ENCODE results near the gene CNN2. TPM values are rescaled to one million over a fixed set of nuclear protein-coding genes. Genes with fewer than 3 reads are reported as not detected.

CNN2 gene
- total and polyA plus RNA-seq, 4 donors: 26.3 to 43.4 (median 38.0) TPM

DNA sequence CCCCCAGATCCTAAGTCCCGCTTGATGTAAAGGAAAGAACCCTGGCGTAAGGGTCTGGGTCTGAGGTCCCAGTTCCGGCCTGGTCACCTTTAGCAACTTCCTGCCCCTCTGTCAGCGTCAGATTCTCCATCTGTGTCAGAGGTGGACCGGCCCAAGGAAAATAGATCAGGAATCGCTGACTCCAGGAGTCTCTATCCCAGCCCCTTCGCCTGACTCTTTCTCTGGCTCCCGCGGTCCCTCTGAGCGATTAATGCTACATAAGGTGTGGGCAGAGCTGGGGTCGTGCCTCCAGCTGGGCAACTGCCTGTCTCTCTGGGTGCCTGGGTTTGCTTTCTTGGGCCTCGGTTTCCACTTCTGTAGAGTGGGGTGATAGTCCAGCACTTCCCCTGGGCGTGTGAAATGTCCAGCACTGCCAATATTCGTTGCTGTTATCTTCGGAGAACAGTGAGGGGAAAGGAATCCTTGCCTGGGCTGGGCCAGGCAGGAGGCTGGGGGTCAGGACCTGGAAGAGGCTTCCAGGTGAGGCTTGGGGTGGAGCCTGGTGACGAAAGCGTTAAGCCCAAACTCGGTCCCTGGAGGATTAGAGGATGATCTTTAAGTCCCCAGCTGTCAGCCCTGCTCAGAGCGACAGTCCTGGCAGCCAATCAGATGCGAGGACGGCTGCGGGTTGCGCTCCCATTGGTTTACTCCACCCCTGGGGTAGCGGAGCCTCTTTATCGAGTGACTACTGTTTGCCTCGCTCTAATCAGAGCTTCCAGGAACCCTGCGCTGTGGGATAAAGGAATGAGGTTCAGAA lies 14.3 kb downstream of the CNN2 start:
- Histone ChIP-seq H3K4me3 (ENCODE audit: low read depth, low read length) (peak overlapping the region; percentile 68), H3K9me3 (ENCODE audit: control insufficient read depth, insufficient read depth, low read length) (no peaks in the 10 kb centered on the region), H3K36me3 (ENCODE audit: control insufficient read depth, insufficient read depth, low read length) (peaks cover 48% of the 10 kb centered on the region), H3K27me3 (ENCODE audit: control insufficient read depth, insufficient read depth, low read length) (no peaks in the 10 kb centered on the region), H3K4me1 (ENCODE audit: control insufficient read depth, insufficient read depth, low read length) (peaks cover 38% of the 10 kb centered on the region), H3K27ac (ENCODE audit: low read depth, low read length) (no peak overlapping the region)
- peak; percentile 57 to 97 (median 83) for DNase-seq (ENCODE audit: low read depth in 4 of 6, low spot score in 6 of 6)
- WGBS (ENCODE audit: insufficient coverage): 2% methylated on average over 27 of the region's 27 CpGs

GRCh38 chr19:1041272-1041834 lies 14.9 kb downstream of the CNN2 start:
- peaks cover 48% of the 10 kb centered on the region for H3K36me3 ChIP-seq (ENCODE audit: control insufficient read depth, insufficient read depth, low read length)
- H3K4me3 ChIP-seq (ENCODE audit: low read depth, low read length): peak overlapping the region; percentile 68
- H3K9me3 ChIP-seq (ENCODE audit: control insufficient read depth, insufficient read depth, low read length): no peaks in the 10 kb centered on the region
- no peak overlapping the region for H3K27ac ChIP-seq (ENCODE audit: low read depth, low read length)
- peaks cover 38% of the 10 kb centered on the region for H3K4me1 ChIP-seq (ENCODE audit: control insufficient read depth, insufficient read depth, low read length)
- DNase-seq (ENCODE audit: low read depth in 4 of 6, low spot score in 6 of 6): no peak
- whole genome bisulfite sequencing (ENCODE audit: insufficient coverage): 36% methylated on average over 22 of the region's 26 CpGs
- no peaks in the 10 kb centered on the region for H3K27me3 ChIP-seq (ENCODE audit: control insufficient read depth, insufficient read depth, low read length)

DNA sequence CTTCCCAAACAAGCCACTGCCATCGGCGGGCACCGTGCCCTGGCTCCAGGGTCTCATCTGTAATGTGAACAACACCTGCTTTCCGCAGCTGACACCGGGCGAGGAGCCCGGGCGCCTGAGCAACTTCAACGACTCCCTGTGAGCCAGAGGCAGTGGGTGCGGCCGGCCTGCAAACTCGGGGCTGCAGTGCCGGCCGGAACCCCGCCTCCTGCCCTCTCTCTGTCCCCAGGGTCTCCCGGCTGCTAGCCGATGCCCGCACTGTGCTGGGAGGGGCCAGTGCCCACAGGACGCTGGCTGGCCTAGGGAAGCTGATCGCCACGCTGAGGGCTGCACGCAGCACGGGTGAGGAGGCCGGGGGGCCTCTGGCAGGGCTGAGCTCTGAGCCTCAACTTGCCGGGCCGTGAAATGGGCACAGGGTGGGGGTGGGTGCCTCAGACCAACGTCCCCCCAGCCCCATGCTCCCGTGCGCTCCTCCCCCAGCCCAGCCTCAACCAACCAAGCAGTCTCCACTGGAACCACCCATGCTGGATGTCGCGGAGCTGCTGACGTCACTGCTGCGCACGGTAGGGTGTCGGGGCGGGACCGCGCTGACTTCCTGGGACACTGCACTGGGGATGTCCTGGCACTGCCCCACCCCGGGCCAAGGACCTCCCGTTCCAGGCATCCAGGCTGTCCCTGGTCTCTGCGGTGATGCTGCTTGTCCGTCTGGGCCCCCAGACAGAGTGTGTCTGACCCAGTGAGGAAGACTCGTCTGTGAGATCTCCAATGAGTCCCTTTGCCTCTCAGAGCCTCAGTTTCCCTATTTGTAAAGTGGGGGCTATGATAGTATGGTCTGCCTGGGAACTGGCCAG lies 15.7 kb downstream of the CNN2 start:
- peaks cover 50% of the 10 kb centered on the region for H3K36me3 ChIP-seq (ENCODE audit: control insufficient read depth, insufficient read depth, low read length)
- H3K4me1 ChIP-seq (ENCODE audit: control insufficient read depth, insufficient read depth, low read length): peaks cover 38% of the 10 kb centered on the region
- no peaks in the 10 kb centered on the region for H3K27me3 ChIP-seq (ENCODE audit: control insufficient read depth, insufficient read depth, low read length)
- 65% methylated on average over 40 of the region's 43 CpGs for WGBS (ENCODE audit: insufficient coverage)
- DNase-seq (ENCODE audit: low read depth in 4 of 6, low spot score in 6 of 6): no peak
- no peak overlapping the region for H3K4me3 ChIP-seq (ENCODE audit: low read depth, low read length)
- H3K9me3 ChIP-seq (ENCODE audit: control insufficient read depth, insufficient read depth, low read length): no peaks in the 10 kb centered on the region
- no peak overlapping the region for H3K27ac ChIP-seq (ENCODE audit: low read depth, low read length)

DNA sequence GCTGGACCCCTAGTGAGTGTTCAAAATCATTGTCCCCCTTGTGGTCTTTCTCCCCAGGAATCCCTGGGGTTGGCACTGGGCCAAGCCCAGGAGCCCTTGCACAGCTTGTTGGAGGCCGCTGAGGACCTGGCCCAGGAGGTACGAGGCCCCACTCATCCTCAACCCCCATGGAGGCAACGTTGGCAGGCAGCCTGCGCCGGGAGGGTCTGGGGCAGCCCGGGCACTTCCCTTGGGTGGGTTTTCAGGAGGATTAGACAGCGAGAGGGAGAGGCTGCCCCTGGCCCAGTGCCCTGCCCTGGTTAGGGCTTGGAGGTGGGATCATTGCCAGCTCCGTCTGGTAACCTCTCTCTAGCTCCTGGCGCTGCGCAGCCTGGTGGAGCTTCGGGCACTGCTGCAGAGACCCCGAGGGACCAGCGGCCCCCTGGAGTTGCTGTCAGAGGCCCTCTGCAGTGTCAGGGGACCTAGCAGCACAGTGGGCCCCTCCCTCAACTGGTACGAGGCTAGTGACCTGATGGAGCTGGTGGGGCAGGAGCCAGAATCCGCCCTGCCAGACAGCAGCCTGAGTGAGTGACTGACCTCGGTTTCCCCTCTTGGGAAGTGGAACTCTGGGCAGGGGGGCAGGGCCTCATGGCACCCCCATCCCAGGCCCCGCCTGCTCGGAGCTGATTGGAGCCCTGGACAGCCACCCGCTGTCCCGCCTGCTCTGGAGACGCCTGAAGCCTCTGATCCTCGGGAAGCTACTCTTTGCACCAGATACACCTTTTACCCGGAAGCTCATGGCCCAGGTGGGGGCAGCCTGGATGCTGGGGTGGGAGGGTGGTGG lies 16.5 kb downstream of the CNN2 start:
- DNase-seq (ENCODE audit: low read depth in 4 of 6, low spot score in 6 of 6): peak in 1 of 6 donors; percentile 16
- H3K36me3 ChIP-seq (ENCODE audit: control insufficient read depth, insufficient read depth, low read length): peaks cover 54% of the 10 kb centered on the region
- H3K27ac ChIP-seq (ENCODE audit: low read depth, low read length): no peak overlapping the region
- no peaks in the 10 kb centered on the region for H3K27me3 ChIP-seq (ENCODE audit: control insufficient read depth, insufficient read depth, low read length)
- H3K4me1 ChIP-seq (ENCODE audit: control insufficient read depth, insufficient read depth, low read length): peaks cover 37% of the 10 kb centered on the region
- H3K4me3 ChIP-seq (ENCODE audit: low read depth, low read length): no peak overlapping the region
- WGBS (ENCODE audit: insufficient coverage): 51% methylated on average over 16 of the region's 23 CpGs
- no peaks in the 10 kb centered on the region for H3K9me3 ChIP-seq (ENCODE audit: control insufficient read depth, insufficient read depth, low read length)

DNA sequence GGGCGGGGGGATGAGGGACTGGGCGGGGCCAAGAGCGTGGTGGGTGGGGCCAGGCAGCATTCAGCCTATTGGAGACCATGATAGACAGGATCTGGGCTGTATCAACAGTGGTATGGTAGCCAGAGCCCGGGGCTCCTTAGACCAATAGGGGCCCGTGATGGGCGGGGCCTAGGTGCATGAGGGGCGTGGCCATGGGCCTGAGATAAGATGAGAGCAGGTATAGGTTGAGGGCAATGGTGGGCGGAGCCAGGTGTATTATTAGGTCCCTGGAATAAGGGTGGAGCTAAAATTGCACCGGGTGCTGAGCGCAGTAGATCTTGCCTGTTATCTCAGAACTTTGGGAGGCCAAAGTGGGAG lies 18.8 kb downstream of the CNN2 start:
- H3K36me3 ChIP-seq (ENCODE audit: control insufficient read depth, insufficient read depth, low read length): peaks cover 57% of the 10 kb centered on the region
- 83% methylated on average over 10 of the region's 10 CpGs for WGBS (ENCODE audit: insufficient coverage)
- H3K4me3 ChIP-seq (ENCODE audit: low read depth, low read length): no peak overlapping the region
- no peaks in the 10 kb centered on the region for H3K27me3 ChIP-seq (ENCODE audit: control insufficient read depth, insufficient read depth, low read length)
- peaks cover 24% of the 10 kb centered on the region for H3K4me1 ChIP-seq (ENCODE audit: control insufficient read depth, insufficient read depth, low read length)
- DNase-seq (ENCODE audit: low read depth in 4 of 6, low spot score in 6 of 6): no peak
- no peaks in the 10 kb centered on the region for H3K9me3 ChIP-seq (ENCODE audit: control insufficient read depth, insufficient read depth, low read length)
- no peak overlapping the region for H3K27ac ChIP-seq (ENCODE audit: low read depth, low read length)

DNA sequence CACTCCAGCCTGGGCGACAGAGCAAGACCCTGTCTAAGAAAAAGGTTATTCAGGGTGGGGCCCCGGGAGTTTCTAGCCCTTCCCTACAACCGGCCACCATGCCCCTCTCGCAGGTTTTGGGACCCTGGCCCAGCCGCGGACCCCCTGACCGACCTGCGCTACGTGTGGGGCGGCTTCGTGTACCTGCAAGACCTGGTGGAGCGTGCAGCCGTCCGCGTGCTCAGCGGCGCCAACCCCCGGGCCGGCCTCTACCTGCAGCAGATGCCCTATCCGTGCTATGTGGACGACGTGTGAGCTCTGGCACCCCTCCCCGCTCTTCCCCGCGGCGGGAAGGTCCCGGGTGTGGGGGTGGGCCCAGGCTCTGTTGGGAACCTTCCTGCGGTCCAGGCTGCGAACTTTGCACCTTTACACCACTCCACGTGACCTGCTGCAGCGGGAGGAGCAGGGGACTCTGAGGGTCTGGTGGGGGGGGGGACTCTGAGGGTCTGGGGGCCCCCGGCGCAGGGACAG lies 19.8 kb downstream of the CNN2 start:
- no peaks in the 10 kb centered on the region for H3K27me3 ChIP-seq (ENCODE audit: control insufficient read depth, insufficient read depth, low read length)
- WGBS (ENCODE audit: insufficient coverage): 92% methylated on average over 27 of the region's 33 CpGs
- peaks cover 61% of the 10 kb centered on the region for H3K36me3 ChIP-seq (ENCODE audit: control insufficient read depth, insufficient read depth, low read length)

GRCh38 chr19:1046836-1047695 lies 20.7 kb downstream of the CNN2 start:
- Histone ChIP-seq H3K9me3 (ENCODE audit: control insufficient read depth, insufficient read depth, low read length) (no peaks in the 10 kb centered on the region), H3K36me3 (ENCODE audit: control insufficient read depth, insufficient read depth, low read length) (peaks cover 59% of the 10 kb centered on the region), H3K4me3 (ENCODE audit: low read depth, low read length) (no peak overlapping the region), H3K27ac (ENCODE audit: low read depth, low read length) (no peak overlapping the region), H3K4me1 (ENCODE audit: control insufficient read depth, insufficient read depth, low read length) (peaks cover 6% of the 10 kb centered on the region), H3K27me3 (ENCODE audit: control insufficient read depth, insufficient read depth, low read length) (no peaks in the 10 kb centered on the region)
- WGBS (ENCODE audit: insufficient coverage): 94% methylated on average over 77 of the region's 77 CpGs
- no peak for DNase-seq (ENCODE audit: low read depth in 4 of 6, low spot score in 6 of 6)

More for the DNA sequence above, 19.8 kb downstream of the CNN2 start:
- no peak for DNase-seq (ENCODE audit: low read depth in 4 of 6, low spot score in 6 of 6)
- Histone ChIP-seq H3K4me1 (ENCODE audit: control insufficient read depth, insufficient read depth, low read length) (peaks cover 15% of the 10 kb centered on the region), H3K27ac (ENCODE audit: low read depth, low read length) (no peak overlapping the region), H3K4me3 (ENCODE audit: low read depth, low read length) (no peak overlapping the region), H3K9me3 (ENCODE audit: control insufficient read depth, insufficient read depth, low read length) (no peaks in the 10 kb centered on the region)

DNA sequence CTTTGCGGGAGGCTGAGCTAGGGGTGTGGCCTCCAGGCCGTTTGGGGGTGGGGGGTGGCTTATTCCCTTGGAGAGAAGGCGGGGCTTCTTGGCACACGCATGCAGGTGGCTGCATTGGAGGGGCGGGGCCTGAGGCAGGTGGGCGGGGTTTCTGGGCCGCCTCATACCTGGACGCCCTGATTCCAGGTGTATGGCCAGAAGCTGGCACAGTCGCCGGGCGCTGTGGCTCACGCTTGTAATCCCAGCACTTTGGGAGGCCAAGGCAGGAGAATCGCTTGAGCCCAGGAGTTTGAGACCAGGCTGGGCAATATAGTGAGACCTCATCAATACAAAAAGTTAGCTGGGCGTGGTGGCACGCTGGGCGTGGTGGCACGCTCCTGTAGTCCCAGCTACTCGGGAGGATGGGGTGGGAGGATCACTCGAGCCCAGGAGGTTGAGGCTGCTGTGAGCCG lies 21.3 kb downstream of the CNN2 start:
- no peak for DNase-seq (ENCODE audit: low read depth in 4 of 6, low spot score in 6 of 6)
- no peak overlapping the region for H3K4me3 ChIP-seq (ENCODE audit: low read depth, low read length)
- no peak overlapping the region for H3K27ac ChIP-seq (ENCODE audit: low read depth, low read length)
- H3K9me3 ChIP-seq (ENCODE audit: control insufficient read depth, insufficient read depth, low read length): no peaks in the 10 kb centered on the region
- no peaks in the 10 kb centered on the region for H3K27me3 ChIP-seq (ENCODE audit: control insufficient read depth, insufficient read depth, low read length)
- peaks cover 54% of the 10 kb centered on the region for H3K36me3 ChIP-seq (ENCODE audit: control insufficient read depth, insufficient read depth, low read length)
- peaks cover 3% of the 10 kb centered on the region for H3K4me1 ChIP-seq (ENCODE audit: control insufficient read depth, insufficient read depth, low read length)
- 88% methylated on average over 13 of the region's 20 CpGs for WGBS (ENCODE audit: insufficient coverage)
